ENCODE results near the gene FOXC2.

GRCh38 chr16:86611941-86612340 is 45.3 kb downstream of the FOXC2 start:
- TF ChIP-seq CTCF (IDR thresholded peaks at IDR 0.05): no peak
- no peak for TF ChIP-seq EP300 (IDR thresholded peaks at IDR 0.05)
- no peak for TF ChIP-seq POLR2A (IDR thresholded peaks at IDR 0.05)

Measured in suprapubic skin (tissue), 3 donors.